C4-2B (cell line): ENCODE measurements around the gene UGT1A8.
A peak's percentile ranks its signal among the peaks of the same experiment; 100 is the strongest.

Experiments
- ZFX ChIP-seq: fragments of 450-650 bp; IDR thresholded peaks from 2 replicates; pipeline ENCODE4 v1.6.1; 2017
- TF ChIP-seq, protein P1 (sequence below): fragments of 450-650 bp; conservative IDR thresholded peaks from 2 replicates; pipeline ENCODE4 v1.5.1; 2017; ENCODE audit warnings: mild to moderate bottlenecking

DNA sequence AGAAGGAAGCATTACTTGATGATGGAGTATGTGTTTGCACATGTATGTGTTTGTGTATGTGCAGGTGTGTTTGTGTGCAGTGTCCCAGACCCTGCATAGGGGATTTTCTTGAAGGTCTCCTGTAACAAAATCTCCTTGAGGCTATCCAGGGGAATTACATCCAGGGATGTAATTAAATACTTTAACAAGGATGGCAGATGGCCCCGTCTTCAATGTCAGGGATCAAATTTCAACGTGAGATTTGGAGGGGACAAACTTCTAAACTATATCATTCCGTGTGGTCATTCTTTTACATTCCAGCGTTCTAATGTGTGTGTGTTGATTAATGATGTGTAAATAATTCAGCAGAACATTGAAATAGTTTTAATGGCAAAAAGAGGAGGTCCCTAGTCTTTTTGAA, 57.6 kb downstream of the UGT1A8 start:
- TF ChIP-seq, protein P1, sequence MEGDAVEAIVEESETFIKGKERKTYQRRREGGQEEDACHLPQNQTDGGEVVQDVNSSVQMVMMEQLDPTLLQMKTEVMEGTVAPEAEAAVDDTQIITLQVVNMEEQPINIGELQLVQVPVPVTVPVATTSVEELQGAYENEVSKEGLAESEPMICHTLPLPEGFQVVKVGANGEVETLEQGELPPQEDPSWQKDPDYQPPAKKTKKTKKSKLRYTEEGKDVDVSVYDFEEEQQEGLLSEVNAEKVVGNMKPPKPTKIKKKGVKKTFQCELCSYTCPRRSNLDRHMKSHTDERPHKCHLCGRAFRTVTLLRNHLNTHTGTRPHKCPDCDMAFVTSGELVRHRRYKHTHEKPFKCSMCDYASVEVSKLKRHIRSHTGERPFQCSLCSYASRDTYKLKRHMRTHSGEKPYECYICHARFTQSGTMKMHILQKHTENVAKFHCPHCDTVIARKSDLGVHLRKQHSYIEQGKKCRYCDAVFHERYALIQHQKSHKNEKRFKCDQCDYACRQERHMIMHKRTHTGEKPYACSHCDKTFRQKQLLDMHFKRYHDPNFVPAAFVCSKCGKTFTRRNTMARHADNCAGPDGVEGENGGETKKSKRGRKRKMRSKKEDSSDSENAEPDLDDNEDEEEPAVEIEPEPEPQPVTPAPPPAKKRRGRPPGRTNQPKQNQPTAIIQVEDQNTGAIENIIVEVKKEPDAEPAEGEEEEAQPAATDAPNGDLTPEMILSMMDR, result peak; percentile 37
- no peak for TF ChIP-seq ZFX
